ACC112 (cell line): ENCODE data around the gene RPE.

Source experiments
- H2AFZ ChIP-seq: fragments of 200-600 bp; sonication (generic); one replicate; pipeline ENCODE4 v1.6.0; 2017; ENCODE audit warnings: antibody characterized with exemption, low read length; ENCODE audit not compliant: unreplicated experiment
- H3K27ac ChIP-seq: fragments of 200-600 bp; sonication (generic); 2 replicates; pipeline ENCODE4 v1.5.1; 2014; ENCODE audit warnings: low read depth, mild to moderate bottlenecking, antibody characterized with exemption, low read length, moderate library complexity
- H3K27me3 ChIP-seq: fragments of 200-600 bp; sonication (generic); 2 replicates; pipeline ENCODE4 v1.6.1; 2014; ENCODE audit warnings: mild to moderate bottlenecking, antibody characterized with exemption, low read length, moderate library complexity, mixed read lengths; ENCODE audit not compliant: insufficient read depth
- H3K36me3 ChIP-seq: fragments of 200-600 bp; sonication (generic); 2 replicates; pipeline ENCODE4 v1.6.1; 2016; ENCODE audit warnings: mild to moderate bottlenecking, antibody characterized with exemption, low read length, moderate library complexity, mixed read lengths; ENCODE audit not compliant: insufficient read depth
- H3K4me1 ChIP-seq: fragments of 200-600 bp; sonication (generic); one replicate; pipeline ENCODE4 v1.6.1; 2016; ENCODE audit warnings: low read length, mixed read lengths; ENCODE audit not compliant: insufficient read depth, unreplicated experiment, control insufficient read depth
- H3K4me3 ChIP-seq: fragments of 200-600 bp; sonication (generic); 2 replicates; pipeline ENCODE4 v1.5.1; 2014; ENCODE audit warnings: mild to moderate bottlenecking, low read depth, low read length
- H3K79me2 ChIP-seq: fragments of 200-600 bp; sonication (generic); one replicate; pipeline ENCODE4 v1.6.0; 2016; ENCODE audit warnings: low read length; ENCODE audit not compliant: control insufficient read depth, unreplicated experiment, insufficient read depth

RPE gene

DNA sequence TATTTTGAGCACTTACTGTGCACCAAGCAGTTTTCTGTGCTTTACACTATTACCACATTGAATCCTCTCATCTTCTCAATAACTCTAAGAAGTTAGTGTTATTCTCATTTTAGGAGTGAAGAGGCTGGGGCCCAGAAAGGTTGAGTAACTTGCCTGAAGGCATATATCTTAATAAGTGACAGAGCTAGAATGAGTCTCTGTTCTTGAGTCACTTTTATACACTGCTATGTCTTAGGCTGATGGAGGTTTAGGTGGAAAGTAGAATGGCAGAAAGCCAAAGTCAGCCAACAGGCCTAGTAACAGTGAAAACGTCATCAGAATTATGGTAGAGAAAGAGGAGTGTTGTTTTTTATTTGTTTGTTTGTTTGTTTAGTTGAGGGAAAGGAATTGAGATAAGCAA lies 27.9 kb upstream of the RPE start:
- no peak overlapping the region for H2AFZ ChIP-seq
- H3K36me3 ChIP-seq = no peaks in the 10 kb centered on the region
- no peaks in the 10 kb centered on the region for H3K4me1 ChIP-seq
- H3K27ac ChIP-seq = no peak overlapping the region
- no peaks in the 10 kb centered on the region for H3K79me2 ChIP-seq
- H3K4me3 ChIP-seq = no peak overlapping the region
- peaks cover 11% of the 10 kb centered on the region for H3K27me3 ChIP-seq

DNA sequence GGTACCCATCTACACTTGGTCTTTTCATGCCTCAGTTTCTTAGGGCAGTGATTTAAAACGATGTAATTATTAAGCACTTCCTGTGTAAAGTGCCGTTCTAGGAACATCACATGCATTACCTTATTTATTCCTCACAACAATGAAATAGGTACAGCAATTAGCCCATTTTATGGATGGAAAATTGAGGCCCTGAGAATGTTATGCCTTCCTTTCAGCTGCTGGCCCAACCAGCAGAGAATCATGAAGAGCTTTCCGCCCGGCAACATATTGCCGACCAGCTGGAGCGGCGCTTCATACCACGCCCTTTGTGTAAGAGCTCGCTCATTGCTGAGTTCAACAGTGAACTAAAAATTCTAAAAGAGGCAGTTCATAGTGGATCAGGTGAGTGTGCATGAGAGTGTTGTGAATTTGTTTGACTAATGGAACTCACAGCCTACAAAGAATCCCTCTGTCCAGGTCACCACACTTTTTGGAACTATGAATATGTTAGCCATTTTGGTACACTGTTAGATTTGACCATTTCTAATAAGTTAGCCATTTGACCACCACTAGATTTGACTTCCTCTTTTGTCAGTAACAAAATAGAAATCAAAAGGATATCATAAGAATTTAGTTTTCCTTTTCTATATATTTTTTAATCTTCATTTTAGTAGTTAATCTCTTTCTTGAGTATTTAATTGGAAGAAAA lies 25.6 kb upstream of the RPE start:
- H3K27me3 ChIP-seq = peaks cover 11% of the 10 kb centered on the region
- no peak overlapping the region for H3K4me3 ChIP-seq
- no peak overlapping the region for H2AFZ ChIP-seq
- no peak overlapping the region for H3K27ac ChIP-seq
- no peaks in the 10 kb centered on the region for H3K4me1 ChIP-seq
- H3K79me2 ChIP-seq = no peaks in the 10 kb centered on the region
- no peaks in the 10 kb centered on the region for H3K36me3 ChIP-seq

DNA sequence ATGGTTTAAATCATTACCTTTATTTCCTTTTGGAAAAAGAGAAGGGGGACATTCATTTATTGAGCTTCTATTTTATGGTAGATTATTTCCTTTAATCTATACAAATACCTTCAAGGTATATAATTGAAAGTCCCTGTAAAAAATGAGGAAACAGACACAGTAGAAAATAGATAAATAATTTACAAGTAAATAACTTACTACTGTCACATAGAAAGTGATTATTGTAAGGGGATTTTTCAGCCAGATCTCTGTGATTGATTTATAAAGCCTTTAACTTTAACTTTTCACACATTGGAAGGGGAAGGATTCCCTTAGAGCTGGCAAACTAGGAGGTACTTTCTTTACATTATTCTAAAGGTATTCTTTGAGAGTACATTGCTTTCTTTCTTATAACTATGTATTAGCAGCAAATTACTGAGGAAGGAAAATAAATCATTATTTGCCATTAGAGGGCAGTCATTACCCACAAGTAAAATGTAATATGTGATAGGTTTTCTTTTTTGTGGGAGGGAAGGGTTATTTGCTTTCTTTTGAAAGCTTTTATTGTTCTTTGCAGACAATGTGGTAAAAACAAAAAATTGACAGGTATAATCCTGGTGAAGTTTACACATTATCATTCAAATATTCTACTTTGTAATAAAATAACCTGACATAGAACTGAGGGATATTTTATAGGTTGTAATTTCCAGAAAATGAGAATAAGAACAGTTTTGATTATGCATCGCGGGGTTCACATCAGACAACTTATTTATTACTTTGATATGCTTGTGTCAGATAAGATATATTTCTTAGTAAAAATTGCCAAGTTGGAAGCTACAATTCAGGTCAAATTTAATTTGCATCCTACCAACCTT lies 24.8 kb upstream of the RPE start:
- Histone ChIP-seq H3K36me3 (no peaks in the 10 kb centered on the region), H3K27ac (no peak overlapping the region), H3K4me1 (no peaks in the 10 kb centered on the region), H3K79me2 (no peaks in the 10 kb centered on the region), H3K4me3 (no peak overlapping the region), H2AFZ (no peak overlapping the region), H3K27me3 (peaks cover 5% of the 10 kb centered on the region; the same call in 1 of the 2 replicates)

DNA sequence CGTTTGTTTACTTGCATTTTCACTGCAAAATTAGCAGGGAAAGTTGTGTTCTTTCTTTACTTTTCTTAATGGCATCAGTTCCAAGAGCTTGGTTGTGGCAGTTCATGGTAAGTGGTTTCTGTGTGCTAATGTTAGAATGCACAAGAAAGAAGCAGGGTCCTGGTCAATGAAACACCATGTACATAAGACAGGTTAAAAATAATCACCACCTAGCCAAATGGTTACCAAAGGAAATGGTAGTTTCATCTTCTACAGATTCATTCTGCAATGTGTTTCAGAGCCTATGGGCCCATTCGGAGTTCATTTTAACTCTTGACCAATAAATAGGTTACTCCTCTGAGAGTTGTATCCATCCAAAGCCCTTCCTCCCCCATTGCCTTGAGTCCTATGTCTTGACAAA lies 18.1 kb upstream of the RPE start:
- no peak overlapping the region for H3K4me3 ChIP-seq
- H2AFZ ChIP-seq = no peak overlapping the region
- no peak overlapping the region for H3K27ac ChIP-seq
- H3K27me3 ChIP-seq = no peaks in the 10 kb centered on the region
- no peaks in the 10 kb centered on the region for H3K4me1 ChIP-seq
- no peaks in the 10 kb centered on the region for H3K36me3 ChIP-seq
- no peaks in the 10 kb centered on the region for H3K79me2 ChIP-seq

DNA sequence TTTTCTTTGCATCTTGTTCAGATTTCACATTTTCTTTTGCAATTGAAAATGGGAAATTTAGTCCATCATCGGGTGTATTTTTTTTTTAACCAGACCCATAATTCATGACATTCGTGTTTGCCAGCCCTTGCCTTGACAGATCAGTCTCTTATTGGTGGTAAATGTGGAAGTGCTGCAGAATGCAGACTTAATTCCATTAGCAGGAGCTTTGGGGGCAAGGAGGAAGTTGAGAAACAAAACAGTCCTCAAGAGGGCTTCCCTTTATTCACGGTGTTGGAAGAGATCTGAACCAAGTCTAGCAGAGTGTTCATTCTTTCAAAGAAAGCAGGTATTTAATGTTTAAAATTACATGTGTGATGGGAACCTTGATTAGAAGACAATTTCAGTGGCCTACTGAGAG lies 16.6 kb upstream of the RPE start:
- H3K79me2 ChIP-seq = no peaks in the 10 kb centered on the region
- H3K4me3 ChIP-seq = no peak overlapping the region
- no peak overlapping the region for H3K27ac ChIP-seq
- H2AFZ ChIP-seq = no peak overlapping the region
- H3K27me3 ChIP-seq = no peaks in the 10 kb centered on the region
- H3K4me1 ChIP-seq = no peaks in the 10 kb centered on the region
- H3K36me3 ChIP-seq = no peaks in the 10 kb centered on the region

DNA sequence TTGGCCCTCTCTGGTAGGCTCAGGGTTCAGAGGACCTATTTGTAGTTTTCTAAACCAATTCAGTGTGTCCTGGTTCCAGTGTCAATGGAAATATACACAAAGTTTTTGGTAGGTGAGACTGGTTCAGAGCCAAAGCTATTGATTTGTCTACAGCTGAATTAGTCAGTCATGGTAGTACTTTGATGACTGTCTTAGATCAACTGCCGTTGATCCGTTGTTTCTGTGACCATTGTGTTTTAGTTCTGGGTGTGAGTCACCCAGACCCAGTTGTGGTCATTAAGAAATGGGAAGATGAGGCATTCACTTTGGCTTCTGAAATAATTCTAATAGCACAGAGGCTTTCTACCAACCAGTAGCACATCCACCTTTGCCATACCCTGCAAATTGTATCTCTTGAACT lies 16.0 kb upstream of the RPE start:
- H3K27ac ChIP-seq = no peak overlapping the region
- H3K4me1 ChIP-seq = no peaks in the 10 kb centered on the region
- H3K36me3 ChIP-seq = no peaks in the 10 kb centered on the region
- no peaks in the 10 kb centered on the region for H3K27me3 ChIP-seq
- no peaks in the 10 kb centered on the region for H3K79me2 ChIP-seq
- H2AFZ ChIP-seq = no peak overlapping the region
- H3K4me3 ChIP-seq = no peak overlapping the region

DNA sequence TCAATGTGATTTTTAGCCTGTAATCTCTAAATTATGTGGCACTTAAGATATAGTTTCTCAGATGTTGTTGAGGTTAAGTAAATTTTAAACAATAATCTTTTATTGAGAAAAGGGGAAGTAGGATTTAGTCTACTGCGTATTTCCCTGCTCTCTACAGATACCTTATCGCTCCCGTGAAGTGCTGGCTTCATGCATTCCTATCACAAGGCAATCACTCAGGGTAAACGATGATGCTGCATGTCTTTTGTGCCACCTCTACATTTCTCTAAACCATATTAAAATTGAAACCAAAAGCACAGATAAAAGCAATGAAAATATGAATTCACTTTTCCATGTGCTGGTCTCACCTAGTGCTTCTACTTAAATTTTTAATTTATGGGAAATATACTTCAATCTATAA lies 14.4 kb upstream of the RPE start:
- no peaks in the 10 kb centered on the region for H3K27me3 ChIP-seq
- H3K36me3 ChIP-seq = no peaks in the 10 kb centered on the region
- no peaks in the 10 kb centered on the region for H3K79me2 ChIP-seq
- no peaks in the 10 kb centered on the region for H3K4me1 ChIP-seq
- H3K27ac ChIP-seq = no peak overlapping the region
- H2AFZ ChIP-seq = no peak overlapping the region
- no peak overlapping the region for H3K4me3 ChIP-seq

DNA sequence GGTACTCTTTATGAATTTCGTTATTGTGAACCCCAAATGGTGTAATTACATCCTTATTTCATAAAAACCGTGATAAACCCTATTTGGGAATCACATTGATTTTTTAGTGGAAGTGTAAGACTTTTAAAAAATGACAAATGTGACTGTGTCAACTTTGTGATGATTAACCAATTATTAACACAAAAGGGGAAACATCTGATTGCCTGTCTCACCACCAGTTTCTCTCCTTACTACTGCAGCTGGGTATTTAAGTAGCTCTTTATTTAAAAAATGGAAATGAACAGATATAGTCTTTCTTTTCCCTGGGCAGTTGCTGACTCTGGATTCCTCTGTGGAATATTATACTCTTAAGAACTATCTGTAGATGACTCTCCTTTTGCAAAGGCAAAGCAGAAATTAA lies 11.6 kb upstream of the RPE start:
- no peaks in the 10 kb centered on the region for H3K4me1 ChIP-seq
- H3K27ac ChIP-seq = no peak overlapping the region
- H3K36me3 ChIP-seq = no peaks in the 10 kb centered on the region
- no peak overlapping the region for H3K4me3 ChIP-seq
- H3K79me2 ChIP-seq = no peaks in the 10 kb centered on the region
- H3K27me3 ChIP-seq = no peaks in the 10 kb centered on the region
- H2AFZ ChIP-seq = no peak overlapping the region

DNA sequence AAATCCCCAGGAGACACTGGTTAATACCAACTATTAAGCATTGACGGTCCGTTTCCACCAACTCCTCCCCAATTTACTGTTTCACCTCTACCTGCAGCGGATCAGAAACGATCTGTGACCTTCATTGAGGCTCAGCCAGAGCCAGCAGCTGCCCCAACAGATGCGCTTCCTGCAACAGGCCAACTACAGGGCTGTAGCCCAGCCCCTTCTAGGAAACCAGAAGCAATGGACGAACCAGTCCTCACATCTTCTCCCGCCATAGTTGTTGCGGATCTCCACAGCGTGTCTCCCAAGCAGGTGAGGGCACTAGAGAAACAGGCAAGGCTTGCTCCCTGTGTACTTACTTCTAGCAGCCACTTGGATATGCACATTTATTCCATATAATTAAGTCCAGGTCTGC lies 8.5 kb upstream of the RPE start:
- H3K4me3 ChIP-seq = no peak overlapping the region
- no peaks in the 10 kb centered on the region for H3K27me3 ChIP-seq
- H3K4me1 ChIP-seq = no peaks in the 10 kb centered on the region
- H3K79me2 ChIP-seq = no peaks in the 10 kb centered on the region
- no peaks in the 10 kb centered on the region for H3K36me3 ChIP-seq
- H2AFZ ChIP-seq = no peak overlapping the region
- no peak overlapping the region for H3K27ac ChIP-seq

DNA sequence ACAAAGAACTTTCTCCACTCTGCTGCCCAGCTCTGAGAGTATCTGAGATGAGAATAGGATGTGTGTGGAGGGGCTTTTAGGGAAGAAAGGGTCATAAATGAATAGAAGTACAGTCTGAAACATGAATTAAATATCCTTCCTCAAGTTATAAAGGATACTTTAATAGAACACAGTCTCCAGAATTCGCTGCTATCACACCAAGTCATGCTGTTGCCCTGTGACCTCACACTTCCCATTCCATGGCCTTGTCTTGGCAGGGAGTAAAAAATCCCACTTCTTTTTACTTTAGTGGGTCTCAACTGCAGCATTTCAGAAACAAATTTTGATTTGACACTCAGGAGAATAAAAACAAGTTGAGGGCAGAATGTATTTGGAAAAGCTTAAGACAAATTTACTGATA lies 3.8 kb upstream of the RPE start:
- Histone ChIP-seq H2AFZ (peak overlapping the region; percentile 57), H3K27ac (no peak overlapping the region)

More for the DNA sequence above, 3.8 kb upstream of the RPE start:
- no peaks in the 10 kb centered on the region for H3K36me3 ChIP-seq
- peaks cover 8% of the 10 kb centered on the region for H3K4me1 ChIP-seq
- H3K4me3 ChIP-seq = no peak overlapping the region
- H3K27me3 ChIP-seq = no peaks in the 10 kb centered on the region
- H3K79me2 ChIP-seq = peaks cover 12% of the 10 kb centered on the region
